NCI-H2107 (cell line): ENCODE data around the gene OR52E6.

ENCODE experiments used
- DNase-seq: peaks from one replicate; lab custom pipeline; 2025; lab: John Stamatoyannopoulos, UW

Gene OR52E6

GRCh38 chr11:5796541-5796940, 45.2 kb downstream of the OR52E6 start:
- DNase-seq = no peak

- no peak for DNase-seq
Observed at GRCh38 chr11:5791165-5791564, 50.5 kb downstream of the OR52E6 start, which contains the start of gene OR52N1. Gene OR52N1, minus strand, starts transcription at chr11:5791265. Its CDS starts 2,449 bp downstream, at chr11:5788816.
